RKO (cell line): ENCODE results near the gene HES4.
"Not testable (repeated sequence)": the region's sequence is repeated elsewhere in the genome, so short reads cannot be mapped to it uniquely, and the experiment has no call there.

ENCODE experiments used
- DNase-seq: peaks from one replicate; pipeline ENCODE4 v3.0.0-alpha.2; 2016; ENCODE audit warnings: low spot score

The HES4 gene

DNA sequence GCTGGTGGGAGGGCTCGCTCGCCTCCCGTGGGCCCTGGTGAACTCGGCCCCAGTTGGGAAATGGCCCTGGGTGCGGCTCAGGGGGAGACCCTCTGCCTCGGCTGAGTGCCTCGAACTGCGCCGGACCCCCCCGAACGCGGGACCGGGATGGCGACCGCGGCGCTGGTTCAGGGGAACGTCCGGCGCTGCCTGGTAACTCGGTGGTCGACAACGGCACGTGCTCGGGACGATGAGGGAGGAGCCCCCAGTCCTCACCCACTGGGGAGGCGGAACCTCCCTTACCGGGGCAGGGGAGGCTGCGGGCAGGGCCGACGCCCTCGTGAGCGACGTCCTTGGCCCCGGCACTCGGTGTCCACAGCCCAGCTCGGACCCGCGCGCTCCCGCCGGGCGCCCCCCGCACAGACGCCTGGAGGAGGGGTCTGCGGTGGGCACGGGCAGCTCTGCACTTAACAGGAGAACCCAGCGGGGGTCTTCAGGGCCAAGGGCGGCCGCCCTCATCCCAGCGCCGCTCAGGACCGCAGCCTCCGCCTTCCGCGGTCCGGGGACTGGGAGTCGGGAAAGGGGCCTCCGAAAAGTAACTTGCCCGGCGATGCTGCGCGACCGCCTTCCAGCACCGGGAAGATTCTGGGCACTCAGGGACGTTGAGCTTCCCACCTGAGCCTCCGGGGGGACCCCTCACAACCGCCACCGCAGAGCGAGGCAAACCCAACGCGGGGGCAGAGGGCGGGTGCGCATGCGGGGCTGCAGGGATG is 1.7 kb downstream of the HES4 start:
- DNase-seq = no peak

DNA sequence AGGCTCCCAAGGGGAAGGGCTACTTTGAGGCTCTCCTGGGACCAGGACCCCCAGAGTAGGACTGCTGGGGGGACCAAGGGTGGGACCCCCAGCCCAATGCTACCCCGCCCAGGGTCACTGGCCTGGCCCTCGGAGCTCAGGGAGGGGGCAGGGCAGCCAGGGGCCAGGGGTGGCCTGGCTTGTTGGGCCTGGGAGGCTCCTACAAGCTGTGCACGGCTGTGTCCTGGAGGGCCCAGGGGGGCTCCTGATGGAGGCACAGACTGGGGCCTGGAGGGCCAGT is 2.2 kb downstream of the HES4 start:
- no peak for DNase-seq

DNA sequence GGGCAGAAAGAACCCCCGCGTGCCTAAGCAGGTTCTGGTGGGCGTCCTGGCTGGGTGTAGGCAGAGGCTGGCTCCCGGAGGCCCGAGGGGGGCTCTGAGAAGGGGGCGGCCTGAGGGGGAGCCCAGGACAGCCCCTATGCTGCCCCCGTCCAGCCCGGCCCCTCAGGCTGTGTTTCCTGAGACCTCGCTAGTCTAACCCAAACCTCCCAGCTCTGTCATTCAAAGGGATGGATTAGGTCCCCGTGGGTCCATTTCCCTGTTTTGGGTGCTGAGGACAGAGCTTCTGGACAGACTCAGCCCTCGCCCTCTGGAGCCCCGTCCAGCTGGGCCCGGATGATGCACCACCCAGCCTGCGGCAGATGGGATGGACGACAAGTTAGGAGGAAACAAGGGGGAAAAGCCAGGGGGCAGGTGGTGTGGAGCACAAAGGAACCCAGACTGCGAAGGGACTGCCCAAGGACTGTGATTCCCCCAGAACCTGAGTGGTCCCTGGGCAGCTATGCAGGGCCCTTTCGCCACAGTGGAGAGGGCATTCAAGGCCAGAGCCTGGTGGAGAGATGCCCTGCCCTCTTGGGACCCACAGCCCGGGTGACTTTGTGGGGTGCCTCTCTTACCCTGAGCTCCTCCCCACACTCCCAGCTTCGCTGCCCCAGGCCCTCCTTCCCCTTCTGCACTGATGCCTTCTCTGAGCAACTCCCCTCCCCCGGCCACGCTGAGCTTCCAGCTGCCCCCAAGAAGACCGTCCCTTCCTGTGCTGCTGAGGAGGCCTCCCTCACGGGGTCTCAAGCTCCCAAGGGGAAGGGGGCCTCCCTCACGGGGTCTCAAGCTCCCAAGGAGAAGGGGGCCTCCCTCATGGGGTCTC is 2.8 kb downstream of the HES4 start:
- no peak for DNase-seq

DNA sequence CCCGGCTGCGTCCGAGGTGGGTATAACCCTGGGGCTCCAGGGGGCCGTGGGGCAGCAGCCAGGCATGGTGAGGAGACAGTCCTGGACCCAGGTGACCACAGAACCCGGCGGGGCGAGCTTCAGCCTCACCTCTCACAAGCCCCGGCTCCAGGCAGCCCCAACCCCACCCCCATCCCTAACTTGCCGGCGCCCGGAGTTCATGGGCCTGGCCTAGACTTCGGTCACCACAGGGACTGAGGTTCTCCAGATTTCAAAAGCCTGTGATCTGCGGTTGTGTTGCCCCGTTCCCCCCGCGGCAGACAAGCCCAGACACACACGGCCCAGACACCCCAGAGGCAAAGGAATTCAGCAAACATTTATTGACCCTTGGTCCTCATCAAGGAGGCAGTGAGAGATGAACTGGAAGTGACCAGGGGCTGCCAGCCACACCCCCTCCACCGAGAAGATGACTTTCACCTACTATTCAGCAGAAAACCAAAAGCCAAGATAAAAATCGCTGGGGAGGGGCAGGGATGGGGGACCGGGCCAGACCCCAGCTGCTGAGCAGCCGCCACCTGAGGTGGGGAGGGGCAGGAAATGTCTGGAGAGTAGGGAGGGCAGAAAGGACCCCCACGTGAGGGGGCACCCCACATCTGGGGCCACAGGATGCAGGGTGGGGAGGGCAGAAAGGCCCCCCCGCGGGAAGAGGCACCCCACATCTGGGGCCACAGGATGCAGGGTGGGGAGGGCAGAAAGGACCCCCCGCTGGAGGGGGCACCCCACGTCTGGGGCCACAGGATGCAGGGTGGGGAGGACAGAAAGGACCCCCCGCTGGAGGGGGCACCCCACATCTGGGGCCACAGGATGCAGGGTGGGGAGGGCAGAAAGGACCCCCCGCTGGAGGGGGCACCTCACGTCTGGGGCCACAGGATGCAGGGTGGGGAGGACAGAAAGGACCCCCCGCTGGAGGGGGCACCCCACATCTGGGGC is 3.9 kb downstream of the HES4 start:
- no peak for DNase-seq

DNA sequence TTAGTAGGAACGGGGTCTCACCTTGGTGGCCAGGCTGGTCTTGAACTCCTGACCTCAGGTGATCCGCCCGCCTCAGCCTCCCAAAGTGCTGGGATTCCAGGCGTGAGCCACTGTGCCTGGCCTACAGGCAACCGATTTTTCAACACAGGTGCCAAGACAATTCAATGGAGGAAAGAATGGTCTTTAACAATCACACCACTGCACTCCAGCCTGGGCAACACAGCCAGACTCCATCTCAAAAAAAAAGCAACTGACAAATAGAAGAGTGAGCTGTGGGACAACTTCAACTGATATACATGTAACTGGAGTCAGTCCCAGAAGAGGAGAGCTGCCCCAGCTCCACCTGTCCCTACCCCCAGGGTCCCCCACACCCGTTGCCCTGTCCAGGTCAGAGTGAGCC is 5.4 kb downstream of the HES4 start:
- DNase-seq = not testable (repeated sequence)

DNA sequence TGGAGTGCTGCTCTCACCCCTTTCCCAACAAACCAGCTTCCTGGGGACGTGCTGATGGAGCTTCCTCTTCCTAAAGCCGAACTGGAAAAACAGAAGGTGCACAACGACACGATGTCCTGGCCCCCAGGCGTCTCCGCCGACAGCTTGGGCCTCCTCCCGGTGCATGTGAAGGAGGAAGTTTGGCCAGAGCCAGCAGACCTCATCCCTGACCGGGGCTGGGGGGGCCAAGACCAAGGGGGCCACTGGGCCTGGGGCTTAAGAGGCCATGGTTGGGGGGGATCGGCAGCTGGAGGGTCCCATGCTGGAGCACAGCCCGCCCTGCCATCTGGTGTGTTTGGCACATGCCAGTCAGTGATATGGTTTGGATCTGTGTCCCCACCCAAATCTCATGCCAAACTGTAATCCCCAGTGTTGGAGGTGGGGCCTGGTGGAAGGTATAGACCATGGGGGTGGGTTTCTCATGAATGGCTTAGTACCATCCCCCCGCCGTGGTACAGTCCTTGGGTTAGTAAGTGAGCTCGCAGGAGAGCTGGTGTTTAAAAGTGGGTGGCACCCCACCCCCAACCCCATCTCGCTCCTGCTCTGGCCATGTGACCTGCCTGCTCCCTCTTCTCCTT is 6.4 kb downstream of the HES4 start:
- DNase-seq = no peak

DNA sequence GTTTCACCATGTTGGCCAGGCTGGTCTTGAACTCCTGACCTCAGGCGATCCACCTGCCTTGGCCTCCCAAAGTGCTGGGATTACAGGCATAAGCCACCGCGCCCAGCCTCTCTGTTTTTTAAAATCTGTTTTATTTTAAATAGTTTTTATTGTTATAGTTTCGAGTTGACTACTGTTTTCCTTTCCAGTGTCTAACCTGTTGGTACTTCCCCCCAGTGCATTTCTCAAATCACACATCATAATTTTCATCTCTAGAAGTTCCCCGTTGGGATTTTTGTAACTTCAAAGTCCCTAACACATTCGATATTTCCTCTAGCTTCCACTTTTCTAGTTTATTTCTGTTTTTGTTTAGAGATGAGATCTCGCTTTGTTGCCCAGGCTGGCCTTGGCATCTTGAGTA is 7.5 kb downstream of the HES4 start:
- no peak for DNase-seq

DNA sequence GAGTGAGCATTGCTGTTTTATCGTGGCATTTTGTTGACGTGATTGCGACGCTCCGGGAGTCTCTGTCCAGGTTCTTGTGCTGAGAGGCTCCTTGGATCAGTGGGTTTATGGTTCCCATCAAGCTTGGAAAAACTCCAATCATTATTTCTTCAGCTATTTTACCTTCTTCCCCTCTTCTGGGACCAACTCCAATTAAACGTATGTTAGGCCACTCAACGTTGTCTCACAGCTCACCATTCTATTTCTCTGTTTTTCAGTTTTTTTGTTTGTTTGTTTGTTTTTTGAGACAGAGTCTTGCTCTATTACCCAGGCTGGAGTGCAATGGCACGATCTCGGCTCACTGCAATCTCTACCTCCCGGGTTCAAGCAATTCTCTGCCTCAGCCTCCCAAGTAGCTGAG is 8.0 kb downstream of the HES4 start:
- DNase-seq = no peak

DNA sequence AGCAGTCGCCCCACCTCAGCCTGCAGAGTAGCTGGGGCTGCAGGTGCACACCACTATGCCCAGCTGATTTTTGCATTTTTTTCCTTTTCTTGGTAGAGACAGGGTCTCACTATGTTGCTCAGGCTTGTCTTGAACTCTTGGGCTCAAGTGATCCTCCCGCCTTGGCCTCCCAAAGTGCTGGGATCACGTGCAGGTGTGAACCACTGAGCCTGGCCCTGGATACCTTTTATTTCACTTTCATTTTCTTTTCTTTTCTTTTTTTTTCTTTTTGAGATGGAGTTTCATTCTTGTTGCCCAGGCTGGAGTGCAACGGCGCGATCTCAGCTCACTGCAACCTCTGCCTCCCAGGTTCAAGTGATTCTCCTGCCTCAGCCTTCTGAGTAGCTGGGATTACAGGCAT is 8.6 kb downstream of the HES4 start:
- DNase-seq = not testable (repeated sequence)

DNA sequence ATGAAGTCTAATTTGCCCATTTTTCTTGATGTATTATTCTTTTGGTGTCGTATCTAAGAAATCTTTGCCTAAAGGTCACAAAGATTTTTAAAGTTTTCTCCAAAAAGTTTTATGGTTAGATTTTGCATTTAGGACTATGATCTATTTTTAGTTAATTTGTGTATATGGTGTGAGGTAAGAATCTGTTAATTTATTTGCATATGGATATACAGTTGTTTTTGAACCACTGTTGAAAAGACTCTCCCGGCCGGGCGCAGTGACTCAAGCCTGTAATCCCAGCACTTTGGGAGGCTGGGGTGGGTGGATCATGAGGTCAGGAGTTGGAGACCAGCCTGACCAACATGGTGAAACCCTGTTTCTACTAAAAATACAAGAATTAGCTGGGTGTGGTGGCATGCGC is 11.8 kb downstream of the HES4 start:
- DNase-seq = not testable (repeated sequence)

DNA sequence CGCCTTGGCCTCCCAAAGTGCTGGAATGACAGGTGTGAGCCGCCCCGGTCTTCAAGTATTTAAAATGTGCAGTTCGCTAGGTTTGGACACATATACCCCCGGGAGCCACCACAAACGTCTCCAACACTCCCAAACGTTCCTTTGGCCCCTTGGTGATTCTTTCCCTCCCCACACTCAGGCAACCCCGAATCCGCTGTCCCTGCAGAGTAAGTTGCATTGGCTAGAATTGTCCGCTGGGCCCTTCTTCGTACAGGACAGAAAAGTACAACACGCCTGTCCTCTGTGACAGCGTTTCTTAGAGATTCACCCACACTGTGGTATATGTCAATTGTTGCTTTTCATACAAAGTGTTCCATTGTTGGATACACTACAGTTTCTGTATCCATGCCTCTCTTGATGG is 14.8 kb downstream of the HES4 start:
- no peak for DNase-seq

DNA sequence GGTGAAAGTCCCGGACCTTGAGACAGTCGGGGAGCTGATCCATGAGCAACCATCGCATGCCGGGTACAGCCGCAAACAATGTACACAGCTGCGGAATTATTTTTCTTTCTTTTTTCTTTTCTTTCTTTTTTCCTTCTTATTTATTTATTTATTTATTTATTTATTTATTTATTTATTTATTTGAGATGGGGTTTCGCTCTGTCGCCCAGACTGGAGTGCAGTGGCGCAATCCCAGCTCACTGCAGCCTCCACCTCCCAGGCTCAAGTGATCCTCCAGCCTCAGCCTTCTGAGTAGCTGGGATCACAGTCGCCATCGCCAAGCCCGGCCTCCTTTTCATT is 15.5 kb downstream of the HES4 start:
- DNase-seq = no peak

DNA sequence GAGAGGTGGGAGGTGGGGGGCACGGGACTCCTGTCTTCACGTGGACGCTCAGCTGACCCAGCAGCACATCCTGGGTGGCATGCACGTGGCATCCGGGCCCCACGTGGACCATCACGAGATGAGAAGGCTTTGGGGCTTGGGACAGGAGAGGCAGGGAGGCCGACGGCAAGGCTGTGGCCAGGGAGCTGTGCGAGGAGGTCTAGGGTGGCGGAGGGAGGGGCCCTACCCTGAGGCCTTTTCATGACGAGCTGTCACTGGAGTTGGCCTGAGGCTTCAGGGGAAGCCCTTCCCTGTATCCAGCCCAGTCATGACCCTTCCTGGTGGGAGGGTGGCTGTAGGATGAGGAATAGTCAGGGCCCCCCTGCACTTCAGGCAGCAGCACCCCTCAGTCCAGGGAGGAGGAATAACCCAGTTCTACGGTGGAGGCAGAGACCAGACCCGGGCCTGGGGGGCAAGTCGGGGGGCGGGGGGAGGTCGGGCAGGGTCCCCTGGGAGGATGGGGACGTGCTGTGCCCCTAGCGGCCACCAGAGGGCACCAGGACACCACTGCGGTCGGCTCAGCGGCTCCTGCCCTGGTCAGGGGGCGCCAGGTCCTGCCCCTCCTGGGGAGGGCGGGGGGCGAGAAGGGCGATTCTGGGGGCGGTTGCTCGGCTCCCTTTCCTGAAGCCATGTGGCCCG is 16.0 kb downstream of the HES4 start:
- DNase-seq = no peak

DNA sequence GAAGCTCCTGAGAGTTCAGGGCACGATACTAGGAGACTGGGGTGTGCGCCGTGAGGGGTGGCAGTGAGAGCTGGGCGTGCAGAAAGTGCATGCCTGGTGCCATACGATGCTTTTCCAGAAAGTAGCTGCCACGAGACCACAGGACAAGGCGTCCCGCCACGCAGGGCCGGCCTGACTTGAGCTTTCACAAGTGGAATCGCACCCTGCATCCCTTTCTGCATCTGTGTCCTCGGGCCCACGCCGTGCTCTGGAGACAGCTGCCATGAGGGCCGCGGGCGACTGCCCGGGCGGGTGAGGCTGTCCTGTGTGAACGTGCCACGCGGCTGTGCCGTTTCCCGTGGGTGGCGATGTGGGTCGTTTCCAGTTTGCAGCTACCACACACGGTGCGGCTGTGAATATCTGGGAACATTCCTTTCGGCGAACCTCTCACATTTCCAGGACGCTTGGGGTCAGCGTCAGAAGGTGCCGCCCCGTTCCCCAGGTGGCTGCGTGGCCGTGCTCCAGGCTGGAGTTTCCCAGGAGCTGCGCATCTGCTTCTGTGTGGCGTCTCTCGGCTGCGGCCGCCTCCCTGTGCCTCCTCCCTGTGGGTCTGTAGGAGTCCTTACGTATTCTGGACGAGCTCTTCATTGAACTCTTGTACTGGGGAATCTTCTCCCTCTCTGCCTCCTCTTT is 17.0 kb downstream of the HES4 start:
- DNase-seq = no peak

DNA sequence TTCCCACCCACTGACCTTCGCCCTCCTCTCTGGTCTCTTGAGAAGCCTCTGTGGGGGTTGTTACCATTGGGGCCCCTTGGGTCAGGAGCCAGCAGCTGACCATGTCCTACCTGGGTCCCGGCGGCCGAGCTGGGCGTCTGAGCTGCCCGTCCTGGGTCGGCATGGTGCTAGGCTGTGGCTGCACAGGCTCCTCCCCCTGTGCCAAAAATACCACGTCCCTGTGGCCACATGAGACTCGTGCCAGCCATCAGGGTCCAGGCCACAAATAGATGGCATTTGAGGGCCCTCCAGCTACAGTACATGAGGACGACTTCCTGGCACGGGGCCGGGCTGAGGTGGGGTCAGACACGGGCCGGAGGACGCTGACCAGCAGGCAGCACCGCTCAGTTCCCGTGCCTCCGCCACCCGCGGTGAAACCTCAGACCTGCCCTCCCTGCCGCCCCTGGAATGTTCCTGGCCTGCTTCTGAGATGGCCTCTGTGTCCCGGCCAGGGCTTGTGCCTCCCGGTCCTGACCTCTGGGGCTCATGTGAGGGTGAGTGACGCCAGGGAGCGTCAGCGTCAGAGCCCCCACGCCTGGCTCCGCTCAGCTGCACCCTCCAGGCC is 17.8 kb downstream of the HES4 start, which contains the start of gene PERM1:
Gene PERM1 (minus strand): TSS at position 139 of the 604 bp plus-strand sequence. CDS start 1,064 bp downstream, outside the sequence.
- no peak for DNase-seq

DNA sequence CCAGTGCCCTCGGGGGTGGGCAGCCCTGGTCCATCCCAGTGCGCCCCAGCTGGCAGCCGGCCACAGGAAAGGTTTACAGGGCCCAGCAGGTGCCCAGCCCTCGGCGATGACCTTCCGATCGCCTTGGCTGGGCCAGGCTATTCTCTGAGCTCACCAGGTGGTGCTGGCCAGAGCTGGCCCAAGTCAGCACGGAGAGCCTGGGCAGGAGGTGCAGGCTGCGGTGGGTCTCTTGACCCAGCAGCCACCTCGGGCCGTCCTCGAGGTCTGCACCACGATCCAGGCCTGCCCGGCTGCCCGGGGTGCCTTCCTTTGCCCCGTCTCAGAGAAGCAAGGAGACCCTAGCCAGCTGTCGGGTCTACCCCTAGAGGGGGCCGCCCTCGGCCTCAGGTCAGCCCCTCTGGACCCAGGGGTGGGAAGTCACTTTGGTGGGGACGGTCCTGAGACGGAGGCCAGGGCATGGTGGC is 18.4 kb downstream of the HES4 start:
- no peak for DNase-seq

DNA sequence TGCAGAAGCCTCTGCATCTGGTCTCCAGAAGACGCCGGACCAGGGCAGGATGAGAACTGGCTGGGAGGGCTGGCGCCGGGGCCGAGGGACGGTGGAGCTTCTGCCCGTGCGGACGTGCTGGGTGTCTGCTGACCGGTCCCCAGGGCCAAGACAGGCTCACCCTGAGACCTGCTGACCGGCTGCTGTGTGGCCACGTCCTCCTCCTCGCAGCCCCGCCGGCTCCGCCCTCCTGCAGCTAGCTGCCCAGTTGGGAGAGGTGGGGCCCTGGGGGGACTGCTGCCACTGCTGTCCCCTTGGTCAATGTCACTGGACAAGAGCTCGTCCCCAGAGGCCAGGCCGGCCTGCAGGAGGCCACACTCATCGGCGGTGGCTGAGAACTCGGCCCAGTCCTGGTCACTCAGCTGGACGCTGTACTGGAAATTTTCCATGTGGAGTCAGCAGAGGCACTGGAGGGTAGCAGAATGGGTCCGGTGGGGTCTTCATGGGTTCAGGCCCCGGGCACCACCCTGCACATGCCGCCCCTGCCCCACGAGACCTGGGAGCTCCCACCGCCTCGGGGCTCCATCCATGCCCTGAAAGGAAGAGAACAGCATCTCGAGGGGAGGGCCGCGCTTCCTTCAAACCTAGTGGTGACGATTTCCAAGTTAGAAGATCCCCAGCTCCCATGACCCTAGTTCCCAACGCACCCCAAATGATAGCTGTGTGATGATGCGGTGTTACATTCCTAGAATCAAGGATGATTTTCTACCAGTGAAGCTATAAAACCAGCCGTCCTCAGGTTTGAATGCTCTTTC is 19.1 kb downstream of the HES4 start:
- no peak for DNase-seq

DNA sequence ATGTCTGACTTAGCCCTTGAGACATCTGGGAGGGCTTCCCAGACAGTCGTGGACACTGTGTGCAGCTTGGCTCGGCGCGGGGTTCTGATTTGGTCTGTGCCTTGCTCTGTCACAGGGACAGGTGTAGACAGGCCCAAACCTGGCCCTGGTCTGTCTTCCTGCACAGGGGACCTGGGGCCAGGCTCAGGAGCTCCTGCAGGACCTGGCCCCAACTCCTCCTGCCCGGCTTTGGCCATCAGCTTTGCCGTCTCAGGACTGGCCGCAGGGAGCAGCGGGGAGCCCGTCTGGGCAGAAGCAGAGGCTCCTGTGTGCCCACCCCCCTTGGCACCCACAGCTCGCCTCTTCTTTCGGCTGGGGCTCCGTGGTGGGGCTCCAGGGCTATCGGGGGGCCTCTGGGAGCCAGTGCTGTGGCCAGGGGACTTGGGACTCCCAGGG is 19.7 kb downstream of the HES4 start:
- no peak for DNase-seq

DNA sequence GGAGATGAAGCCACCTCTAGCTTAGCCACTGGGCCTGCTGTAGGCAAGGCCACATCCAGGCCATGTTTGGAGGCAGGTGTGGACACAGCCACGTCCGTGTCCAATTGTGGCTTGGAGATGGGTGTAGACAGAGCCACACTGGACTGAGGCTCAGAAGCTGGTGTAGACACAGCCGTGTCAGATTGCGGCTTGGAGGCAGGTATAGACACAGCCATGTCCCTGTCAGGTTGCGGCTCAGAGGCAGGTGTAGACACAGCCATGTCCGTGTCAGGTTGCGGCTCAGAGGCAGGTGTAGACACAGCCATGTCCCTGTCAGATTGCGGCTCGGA is 20.2 kb downstream of the HES4 start:
- no peak for DNase-seq
